ENCODE data around the gene HOMER2. TPM values are rescaled to one million over a fixed set of nuclear protein-coding genes. Genes with fewer than 3 reads are reported as not detected.

Gene HOMER2
- total and polyA plus RNA-seq, 2 of the 4 experiments (the other 2 are of a cell fraction): 0.54 to 0.79 TPM

DNA sequence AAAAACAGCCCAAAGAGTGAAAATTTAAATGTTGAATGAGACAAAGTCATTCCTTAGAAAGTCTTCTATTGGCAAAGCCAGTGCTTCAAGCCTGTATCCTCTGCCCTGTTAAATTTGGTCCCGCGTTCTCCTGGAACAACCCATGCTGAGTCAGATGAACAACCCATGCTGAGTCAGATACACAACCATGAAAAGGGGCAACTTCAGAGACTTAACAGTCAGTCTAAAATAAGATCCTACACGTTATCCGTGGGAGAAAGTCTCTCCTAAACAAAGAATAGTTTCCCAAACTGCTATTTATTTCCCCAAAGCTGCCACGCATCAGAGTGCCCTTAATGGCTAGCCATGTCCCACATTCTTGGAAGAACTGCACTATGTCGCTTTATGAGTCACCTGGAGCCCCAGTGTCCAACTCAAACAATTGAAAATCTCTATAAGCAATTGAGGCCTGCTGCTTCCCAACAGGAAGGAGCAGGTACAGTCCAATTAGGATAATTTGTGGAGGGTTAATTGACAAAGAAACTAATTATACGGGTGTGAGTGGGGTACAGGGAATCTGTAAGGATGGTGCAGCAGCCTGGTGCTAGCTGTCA lies 77.0 kb downstream of the HOMER2 start:
- Histone ChIP-seq H3K36me3 (ENCODE audit: control insufficient read depth, insufficient read depth, low read length) (no peaks in the 10 kb centered on the region), H3K9me1 (ENCODE audit: insufficient read depth, low read length) (peaks cover 4% of the 10 kb centered on the region; the same call in 1 of the 2 replicates), H2BK20ac (ENCODE audit: low read depth, low read length) (peak overlapping the region; percentile 61; the same call in 1 of the 2 replicates), H4K8ac (ENCODE audit: low read depth in 2 of 2, low read length in 2 of 2) (peak overlapping the region in 1 of 2 experiments; percentile 18; a peak in 1 of 4 replicates), H2AK5ac (ENCODE audit: low read depth, low read length) (peak overlapping the region; percentile 53; the same call in 1 of the 2 replicates), H2AK9ac (replicated peaks; ENCODE audit: low read depth, low read length, poor library complexity) (no peak overlapping the region), H3K4ac (ENCODE audit: low read depth, low read length) (peak overlapping the region; percentile 24), H3K56ac (ENCODE audit: extremely low read depth, insufficient read depth, low read length) (no peak overlapping the region), H3K27ac (ENCODE audit: insufficient read depth, low read length) (no peak overlapping the region), H3K4me1 (ENCODE audit: control insufficient read depth, insufficient read depth, low read length) (0 out of 2 replicates have a peak, but pooled peaks cover 1% of the 10 kb centered on the region), H3K9ac (ENCODE audit: low read depth, low read length) (no peak overlapping the region), H3K23ac (ENCODE audit: low read depth, low read length) (no peak overlapping the region), H2BK120ac (ENCODE audit: low read depth, low read length) (peak overlapping the region; percentile 41; the same call in 1 of the 2 replicates), H3K79me1 (ENCODE audit: low read depth in 1 of 2, low read length in 2 of 2) (no peaks in the 10 kb centered on the region), H4K5ac (ENCODE audit: low read depth, low read length) (no peak overlapping the region), H3K4me2 (ENCODE audit: low read depth, low read length) (no peak overlapping the region), H3K4me3 (ENCODE audit: insufficient read depth, low read depth, low read length) (no peak overlapping the region), H3K14ac (replicated peaks; ENCODE audit: low read depth, low read length) (no peak overlapping the region), H3K9me3 (ENCODE audit: control insufficient read depth, insufficient read depth, low read length) (no peaks in the 10 kb centered on the region), H2BK15ac (ENCODE audit: low read depth, low read length) (peak overlapping the region; percentile 9; the same call in 1 of the 3 replicates), H4K20me1 (ENCODE audit: insufficient read depth, low read length) (no peaks in the 10 kb centered on the region), H2AFZ (replicated peaks; ENCODE audit: low read length, poor library complexity) (peak overlapping the region; percentile 35), H4K91ac (ENCODE audit: insufficient read depth, low read depth, low read length) (no peak overlapping the region), H3K18ac (ENCODE audit: low read depth, low read length) (no peak overlapping the region), H2BK5ac (ENCODE audit: low read depth, low read length, poor library complexity, severe bottlenecking) (no peak overlapping the region), H3K27me3 (ENCODE audit: control insufficient read depth, insufficient read depth, low read length) (no peaks in the 10 kb centered on the region)
- ATAC-seq (ENCODE audit: low read depth) (peak; percentile 91), DNase-seq (peak; percentile 86)
- in situ Hi-C loops (cut with MboI; ENCODE audit: low sequenced_read_pairs): no loop called here
- TF ChIP-seq BHLHE40 (IDR thresholded peaks at IDR 0.05; ENCODE audit: low read depth, low read length) (no peak), MAFK (IDR thresholded peaks at IDR 0.05; ENCODE audit: low read depth, low read length) (peak; percentile 82), MXI1 (IDR thresholded peaks at IDR 0.05; ENCODE audit: borderline replicate concordance, low read depth, low read length) (no peak), SMC3 (IDR thresholded peaks at IDR 0.05; ENCODE audit: low read depth, low read length) (no peak), RCOR1 (IDR thresholded peaks at IDR 0.05; ENCODE audit: insufficient replicate concordance, low read length) (no peak), NFE2L2 (IDR thresholded peaks at IDR 0.05; ENCODE audit: low read depth, low read length) (peak; percentile 15; the same call in 1 of the 2 replicates), CHD1 (IDR thresholded peaks at IDR 0.05; ENCODE audit: low read depth, low read length) (no peak), USF2 (IDR thresholded peaks at IDR 0.05; ENCODE audit: low read depth, low read length) (no peak), POLR2A (IDR thresholded peaks at IDR 0.05; ENCODE audit: low read depth, low read length) (no peak), FOS (IDR thresholded peaks at IDR 0.05; ENCODE audit: low read depth, low read length) (peak; percentile 61)
- CTCF ChIA-PET: no interaction called here
- dilution Hi-C loops (cut with HindIII; ENCODE audit: low sequenced_read_pairs, unreplicated experiment): no loop called here
- POLR2A ChIA-PET (ENCODE audit: unreplicated experiment): no interaction called here
- WGBS, 2 experiments (ENCODE audit: extremely low coverage in 2 of 2, insufficient read length in 1 of 2): 20% methylated on average over 5 of the region's 7 CpGs; no CpG with 5 or more reads in 1 of the 2 experiments
- intact Hi-C loops (cut with micrococcal nuclease): no loop called here
- no TSS peak for BruUV-seq (replicated peaks)
